Right cardiac atrium (tissue), 5 donors: ENCODE results near the gene ALK. TPM values are rescaled to one million over a fixed set of nuclear protein-coding genes. Genes with fewer than 3 reads are reported as not detected.

Experiments used
- ATAC-seq, 2 donors: fragments of 200-7000 bp; cut with Tn5 transposase; one replicate each; pipeline versions ENCODE4 v1.8.0 to v1.9.1; 2020; ENCODE audit warnings: moderate library complexity in 2 of 2, mild to moderate bottlenecking in 1 of 2
- DNase-seq, 3 donors: peaks; one replicate each; pipeline ENCODE4 v3.0.0-alpha.2; 2020
- H3K27ac ChIP-seq: one replicate; pipeline ENCODE4 v1.5.1; 2013; ENCODE audit warnings: mild to moderate bottlenecking, low read length, control low read depth, moderate library complexity
- H3K27me3 ChIP-seq: one replicate; pipeline ENCODE4 v1.6.1; 2013; ENCODE audit not compliant: control insufficient read depth, insufficient read depth
- H3K4me1 ChIP-seq: one replicate; pipeline ENCODE4 v1.6.1; 2013; ENCODE audit warnings: low read length; ENCODE audit not compliant: control insufficient read depth, insufficient read depth
- H3K4me3 ChIP-seq: one replicate; pipeline ENCODE4 v1.5.1; 2013; ENCODE audit warnings: low read length, control low read depth
- H3K9me3 ChIP-seq: one replicate; pipeline ENCODE4 v1.6.1; 2013; ENCODE audit warnings: low read length; ENCODE audit not compliant: control insufficient read depth
- WGBS: extraction: QIAGEN DNeasy Blood & Tissue Kit; methylation state at CpG from one replicate; pipeline ENCODE4 v1.1.7; 2013; 5-methylcytosine and 5-hydroxymethylcytosine counted together
- intact Hi-C, 4 donors: fragments of 100-400 bp; cut with DNase I; formaldehyde crosslinking; loops; one replicate each; pipeline versions ENCODE4 v1.11.0 to v1.14.0; 2022 to 2023
- polyA plus RNA-seq: library from polyadenylated mRNA; stranded (reverse); fragments of 200-250 nt; gene quantifications from one replicate; pipeline ENCODE4 v1.2.3, GENCODE V29; 2013
- total RNA-seq, 4 donors: library from RNA; stranded (reverse); fragmentation: NEBNext Ultra II Directional; extraction: Animal tissue kit (Norgen Biotek cat#: 25700); gene quantifications; one replicate each; pipeline ENCODE4 v1.2.1, GENCODE V29; 2021
- donor health status: healthy with polysubstance abuse.
- donor health status: DM: no; HTN: yes; CAD: no.
- donor health status: DM: no; HTN: no; CAD: no.
- donor health status: DM: no; HTN: yes; CAD: no; lungs with severe emphysema.
- donor health status: DM: yes; HTN: yes; CAD: no.

The ALK gene
- total and polyA plus RNA-seq, 5 donors: 0.05 to 0.17 (median 0.10) TPM; not detected in 1

GRCh38 chr2:29377788-29378187, 543.6 kb downstream of the ALK start:
- intact Hi-C loops: no loop called here
- ATAC-seq (no peak), DNase-seq (no peak)
- Histone ChIP-seq H3K4me1 (no peaks in the 10 kb centered on the region), H3K27ac (no peak overlapping the region), H3K27me3 (no peaks in the 10 kb centered on the region), H3K4me3 (no peak overlapping the region), H3K9me3 (no peaks in the 10 kb centered on the region)
- 74% methylated on average over 1 of the region's 1 CpG for WGBS

DNA sequence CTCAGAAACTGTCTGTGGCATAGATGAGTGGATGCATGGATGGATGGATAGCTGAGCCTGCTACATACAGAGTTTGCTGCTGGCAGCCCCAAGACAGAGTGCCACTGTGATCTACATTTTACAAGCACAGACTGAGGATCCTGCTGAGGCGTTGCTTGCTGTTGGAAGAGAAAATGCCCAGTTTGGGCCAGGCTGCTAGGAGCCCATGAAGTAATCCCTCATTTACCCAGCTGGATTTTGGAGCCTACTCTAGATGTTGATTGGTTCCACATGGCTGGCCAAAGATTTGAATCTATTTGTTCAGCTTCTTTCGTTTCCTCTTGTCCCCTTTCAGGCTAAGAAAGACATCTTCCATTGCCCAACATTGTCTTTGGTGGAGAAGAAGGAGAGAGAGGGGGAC, 544.8 kb downstream of the ALK start:
- H3K27me3 ChIP-seq: no peaks in the 10 kb centered on the region
- ATAC-seq (no peak), DNase-seq (no peak)
- 72% methylated on average over 2 of the region's 2 CpGs for WGBS
- H3K27ac ChIP-seq: no peak overlapping the region
- intact Hi-C loops: no loop called here
- no peaks in the 10 kb centered on the region for H3K9me3 ChIP-seq
- H3K4me3 ChIP-seq: no peak overlapping the region
- no peaks in the 10 kb centered on the region for H3K4me1 ChIP-seq

DNA sequence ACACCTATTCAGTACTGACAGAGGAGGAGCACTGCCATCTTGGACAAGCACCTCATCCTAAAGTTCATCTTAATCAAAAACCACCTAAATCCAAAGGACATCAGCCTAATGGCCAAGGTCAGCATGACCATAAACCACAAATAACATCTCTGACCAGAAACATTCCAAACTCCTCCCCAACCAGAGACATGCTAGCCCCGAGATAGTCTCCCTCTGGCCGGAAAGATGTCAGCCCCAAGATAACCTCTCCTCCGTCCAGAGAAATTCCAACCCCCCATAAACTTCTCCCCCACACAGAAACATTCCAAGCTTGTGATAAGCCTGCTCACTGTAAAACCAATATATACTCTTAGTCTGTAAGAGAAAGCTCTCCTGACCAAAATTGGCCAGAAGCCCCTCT, 545.5 kb downstream of the ALK start:
- DNase-seq: no peak
- intact Hi-C loops: no loop called here
- Histone ChIP-seq H3K27ac (no peak overlapping the region), H3K9me3 (no peaks in the 10 kb centered on the region), H3K4me1 (no peaks in the 10 kb centered on the region), H3K4me3 (no peak overlapping the region), H3K27me3 (no peaks in the 10 kb centered on the region)
- WGBS: 44% methylated on average over 3 of the region's 3 CpGs
- no peak for ATAC-seq

DNA sequence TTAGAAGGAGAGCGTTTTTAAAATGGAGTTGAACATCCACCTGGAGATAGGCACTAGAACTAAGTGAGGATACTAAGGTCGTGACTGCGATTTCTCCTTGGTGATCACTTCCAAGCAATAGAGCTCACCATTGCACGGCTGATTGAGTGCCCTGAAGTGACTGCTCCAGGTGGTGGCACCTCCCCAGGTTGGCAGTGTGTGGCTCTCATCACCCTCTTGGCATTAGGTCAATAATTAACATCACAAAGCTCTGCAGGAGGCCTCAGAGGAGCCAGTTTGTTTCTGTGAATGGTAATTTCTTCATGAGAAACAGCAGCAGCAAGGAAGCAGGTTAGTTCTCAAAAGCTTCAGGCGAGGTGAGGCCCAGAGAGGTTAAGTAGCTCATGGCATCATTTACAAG, 546.6 kb downstream of the ALK start:
- intact Hi-C loops: no loop called here
- Histone ChIP-seq H3K27me3 (no peaks in the 10 kb centered on the region), H3K4me3 (no peak overlapping the region), H3K4me1 (no peaks in the 10 kb centered on the region), H3K9me3 (no peaks in the 10 kb centered on the region), H3K27ac (no peak overlapping the region)
- 80% methylated on average over 5 of the region's 5 CpGs for WGBS
- no peak for ATAC-seq
- DNase-seq: no peak

- ATAC-seq (no peak), DNase-seq (no peak)
- Histone ChIP-seq H3K27me3 (no peaks in the 10 kb centered on the region), H3K27ac (no peak overlapping the region), H3K4me3 (no peak overlapping the region), H3K9me3 (no peaks in the 10 kb centered on the region), H3K4me1 (no peaks in the 10 kb centered on the region)
- WGBS: 90% methylated on average over 3 of the region's 3 CpGs
- intact Hi-C loops: no loop called here
These were observed 547.5 kb downstream of the ALK start for GRCh38 chr2:29373870-29374269.

DNA sequence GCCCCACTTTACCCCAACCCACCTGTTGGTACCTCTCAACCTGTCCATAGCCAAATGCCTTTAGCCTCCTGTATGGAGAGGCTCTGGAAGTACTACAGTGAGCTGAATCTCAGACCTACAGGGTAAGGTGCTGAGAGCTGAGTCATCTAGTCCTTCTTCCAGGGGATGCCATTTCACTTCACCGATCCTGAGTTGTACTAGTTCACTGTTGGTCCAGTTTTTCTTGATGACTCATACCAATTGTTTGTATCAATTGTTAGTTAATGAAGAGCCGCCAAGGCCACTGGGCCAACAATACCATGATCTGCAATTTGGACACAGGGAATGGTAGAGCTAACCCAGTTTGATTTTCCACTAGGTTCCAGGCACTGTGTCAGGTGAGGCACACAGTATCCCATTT, 549.2 kb downstream of the ALK start:
- no peak for DNase-seq
- Histone ChIP-seq H3K9me3 (no peaks in the 10 kb centered on the region), H3K27me3 (no peaks in the 10 kb centered on the region), H3K4me3 (no peak overlapping the region), H3K4me1 (no peaks in the 10 kb centered on the region), H3K27ac (no peak overlapping the region)
- intact Hi-C loops: no loop called here
- 92% methylated on average over 2 of the region's 2 CpGs for WGBS
- ATAC-seq: no peak

DNA sequence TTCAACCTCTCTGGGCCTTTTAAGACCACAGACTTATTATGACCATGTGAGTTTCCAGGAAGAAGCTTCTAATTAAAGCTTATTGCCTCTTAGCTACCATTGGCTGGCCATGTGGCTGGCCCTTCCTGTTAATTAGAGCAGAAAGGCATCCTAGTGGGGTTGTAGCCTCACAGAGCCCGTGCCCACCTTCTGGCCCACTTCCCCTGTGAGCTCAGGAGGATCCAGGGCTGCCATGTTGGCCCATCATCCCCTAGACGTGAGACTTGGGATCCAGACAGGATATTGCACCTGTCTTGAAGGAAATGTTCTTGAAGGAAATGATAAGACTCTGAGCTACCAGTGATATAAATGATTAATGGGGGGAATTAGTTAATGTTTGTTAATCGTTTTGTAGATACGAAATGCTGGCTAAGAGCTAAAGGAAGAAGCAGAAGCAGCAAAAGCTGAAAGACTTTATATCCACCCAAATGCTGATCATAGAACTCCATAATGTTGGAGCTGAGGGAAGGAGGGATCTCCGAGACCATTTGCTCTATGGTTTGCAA, 550.7 kb downstream of the ALK start:
- 68% methylated on average over 5 of the region's 5 CpGs for WGBS
- no peak overlapping the region for H3K4me3 ChIP-seq
- no peak for DNase-seq

DNA sequence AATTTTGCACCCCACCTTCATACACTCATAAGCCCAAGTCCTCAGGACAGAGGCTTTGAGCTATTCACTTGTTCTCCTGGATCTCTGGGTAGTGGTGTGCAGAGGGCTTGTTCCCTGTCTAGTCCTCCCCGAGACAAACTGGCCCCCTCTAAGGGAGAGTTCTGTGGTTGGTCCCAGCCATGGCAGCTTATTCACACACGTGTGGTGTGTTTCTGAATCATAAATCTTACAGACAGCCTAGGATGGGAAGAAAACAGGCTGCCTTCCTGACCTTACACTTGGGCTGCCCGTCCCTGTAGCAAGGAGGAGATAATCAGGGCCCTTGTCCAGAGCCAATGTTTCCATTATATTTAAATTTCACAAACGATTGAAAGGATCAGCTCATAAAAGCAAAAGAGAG, 551.2 kb downstream of the ALK start:
- H3K4me3 ChIP-seq: no peak overlapping the region
- H3K27me3 ChIP-seq: no peaks in the 10 kb centered on the region
- DNase-seq (no peak), ATAC-seq (no peak)
- WGBS: 71% methylated on average over 4 of the region's 4 CpGs
- no peaks in the 10 kb centered on the region for H3K4me1 ChIP-seq
- intact Hi-C loops: no loop called here
- no peaks in the 10 kb centered on the region for H3K9me3 ChIP-seq
- no peak overlapping the region for H3K27ac ChIP-seq

More for the DNA sequence above, 550.7 kb downstream of the ALK start:
- H3K27ac ChIP-seq: no peak overlapping the region
- intact Hi-C loops: no loop called here
- ATAC-seq: no peak
- H3K27me3 ChIP-seq: no peaks in the 10 kb centered on the region
- no peaks in the 10 kb centered on the region for H3K9me3 ChIP-seq
- H3K4me1 ChIP-seq: no peaks in the 10 kb centered on the region

DNA sequence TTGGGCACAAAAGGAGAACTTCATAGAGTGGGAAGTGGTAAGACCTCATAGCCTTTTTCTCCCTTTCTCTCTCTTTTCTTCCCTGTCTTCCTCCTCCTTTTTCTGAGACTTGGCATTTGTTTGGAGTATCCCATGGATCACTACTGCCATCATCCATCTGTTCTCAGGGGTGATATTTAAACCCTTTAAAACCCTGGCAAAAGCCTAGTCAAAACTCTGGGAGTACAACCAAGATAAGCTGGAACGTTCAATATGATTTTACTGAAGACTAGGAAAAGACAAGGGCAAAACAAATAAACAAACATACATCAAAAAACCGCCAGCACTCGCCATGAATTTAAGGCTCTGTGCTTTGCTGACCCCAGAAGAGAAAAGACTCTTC, 552.7 kb downstream of the ALK start:
- WGBS: 66% methylated on average over 3 of the region's 3 CpGs

GRCh38 chr2:29367986-29368658, 553.3 kb downstream of the ALK start:
- H3K27me3 ChIP-seq: no peaks in the 10 kb centered on the region
- intact Hi-C loops: no loop called here
- H3K9me3 ChIP-seq: no peaks in the 10 kb centered on the region
- no peak overlapping the region for H3K4me3 ChIP-seq
- no peaks in the 10 kb centered on the region for H3K4me1 ChIP-seq
- 69% methylated on average over 3 of the region's 3 CpGs for WGBS
- H3K27ac ChIP-seq: no peak overlapping the region
- ATAC-seq: no peak
- DNase-seq: no peak

More for the DNA sequence above, 552.7 kb downstream of the ALK start:
- no peak overlapping the region for H3K4me3 ChIP-seq
- ATAC-seq (no peak), DNase-seq (no peak)
- no peak overlapping the region for H3K27ac ChIP-seq
- H3K9me3 ChIP-seq: no peaks in the 10 kb centered on the region
- intact Hi-C loops: no loop called here
- no peaks in the 10 kb centered on the region for H3K4me1 ChIP-seq
- H3K27me3 ChIP-seq: no peaks in the 10 kb centered on the region

DNA sequence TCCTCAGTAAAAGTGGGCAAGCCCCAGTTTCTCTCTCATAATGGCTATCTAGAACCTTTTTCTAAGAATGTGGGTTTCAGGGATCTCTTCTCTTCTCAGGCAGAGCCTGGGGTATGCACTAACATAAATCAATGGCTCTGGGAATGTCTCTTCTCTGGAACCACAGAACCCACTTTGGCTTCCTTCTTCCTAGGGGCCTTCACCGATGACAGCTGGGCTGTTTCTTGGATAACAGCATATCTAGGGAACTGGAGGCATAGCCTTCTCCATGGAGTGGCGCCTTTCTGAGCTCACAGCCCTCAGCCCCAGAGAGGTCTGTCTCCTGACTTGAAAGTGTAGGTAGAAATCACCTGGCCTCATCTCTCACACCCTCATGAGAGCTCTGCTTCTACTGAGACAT, 558.3 kb downstream of the ALK start:
- H3K9me3 ChIP-seq: no peaks in the 10 kb centered on the region
- 76% methylated on average over 2 of the region's 2 CpGs for WGBS
- no peaks in the 10 kb centered on the region for H3K27me3 ChIP-seq
- no peak for ATAC-seq
- no peak for DNase-seq
- intact Hi-C loops: no loop called here
- H3K4me1 ChIP-seq: no peaks in the 10 kb centered on the region
- H3K27ac ChIP-seq: no peak overlapping the region
- H3K4me3 ChIP-seq: no peak overlapping the region

GRCh38 chr2:29361231-29361630, 560.2 kb downstream of the ALK start:
- ATAC-seq: no peak
- intact Hi-C loops: no loop called here
- no peak overlapping the region for H3K4me3 ChIP-seq

More at GRCh38 chr2:29361231-29361630, 560.2 kb downstream of the ALK start:
- 64% methylated on average over 6 of the region's 6 CpGs for WGBS
- Histone ChIP-seq H3K9me3 (no peaks in the 10 kb centered on the region), H3K4me1 (no peaks in the 10 kb centered on the region), H3K27me3 (no peaks in the 10 kb centered on the region), H3K27ac (no peak overlapping the region)
- DNase-seq: no peak
